Osteocyte (in vitro differentiated cells): ENCODE results near the gene CREB3L2. TPM values are rescaled to one million over a fixed set of nuclear protein-coding genes. Genes with fewer than 3 reads are reported as not detected.

Experiments used
- DNase-seq: peaks from one replicate; pipeline ENCODE4 v3.0.0; 2021; ENCODE audit warnings: mixed read lengths; ENCODE audit not compliant: unreplicated experiment; ENCODE audit errors: extremely low spot score
- H3K27ac Mint-ChIP-seq: one replicate; pipeline ENCODE4 v1.8.0; 2021; ENCODE audit warnings: mild to moderate bottlenecking, mixed read lengths; ENCODE audit not compliant: unreplicated experiment
- H3K27me3 Mint-ChIP-seq: one replicate; pipeline ENCODE4 v1.8.0; 2021; ENCODE audit warnings: mixed read lengths; ENCODE audit not compliant: unreplicated experiment
- H3K36me3 Mint-ChIP-seq: one replicate; pipeline ENCODE4 v1.8.0; 2021; ENCODE audit warnings: mixed read lengths; ENCODE audit not compliant: unreplicated experiment
- H3K4me1 Mint-ChIP-seq: one replicate; pipeline ENCODE4 v1.8.0; 2021; ENCODE audit warnings: mixed read lengths; ENCODE audit not compliant: unreplicated experiment
- H3K4me3 Mint-ChIP-seq: one replicate; pipeline ENCODE4 v1.8.0; 2021; ENCODE audit warnings: mild to moderate bottlenecking, moderate library complexity, mixed read lengths; ENCODE audit not compliant: unreplicated experiment
- H3K9me3 Mint-ChIP-seq: one replicate; pipeline ENCODE4 v1.8.0; 2021; ENCODE audit warnings: mixed read lengths; ENCODE audit not compliant: unreplicated experiment
- total RNA-seq: library from RNA; stranded (reverse); gene quantifications from 2 replicates; pipeline ENCODE4 v1.2.1, GENCODE V29; 2021
- TF ChIP-seq, protein P1 (sequence below): fragments of 200-600 bp; sonication (generic); IDR thresholded peaks from 2 replicates; pipeline ENCODE4 v1.5.0; 2021; ENCODE audit warnings: antibody characterized with exemption, mild to moderate bottlenecking, moderate library complexity

Gene CREB3L2
- total RNA-seq, 1 donor from 2014 or later, result 144 TPM

DNA sequence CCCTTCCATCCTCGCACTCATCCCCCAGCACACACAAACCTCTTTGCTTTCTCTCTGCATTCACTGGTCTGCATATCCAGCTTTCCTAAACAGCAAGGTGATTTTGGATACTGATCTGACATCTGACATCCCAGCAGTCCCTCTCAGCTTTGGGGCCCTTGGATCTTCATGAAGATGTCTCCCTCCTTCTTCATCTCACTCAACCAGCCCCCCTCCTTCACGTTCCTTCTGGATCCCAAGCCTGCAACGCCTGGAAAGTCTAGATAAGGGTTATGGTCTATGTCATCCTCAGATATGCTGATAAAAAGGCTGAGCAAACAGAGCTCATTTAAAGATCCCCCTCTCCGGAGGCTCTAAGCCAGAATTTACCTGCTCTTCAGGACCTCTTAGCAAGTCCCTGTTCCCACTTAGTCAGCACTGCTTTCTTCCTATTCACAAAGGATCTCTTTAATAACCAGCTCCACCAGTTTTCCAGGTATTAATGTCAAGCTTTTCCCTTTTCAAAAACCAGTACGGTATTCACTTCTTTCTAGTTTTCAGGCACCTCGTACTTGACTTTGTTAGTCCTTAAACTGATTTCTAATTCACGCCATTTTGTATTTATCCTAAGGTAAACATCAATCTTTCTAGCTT lies 38.9 kb downstream of the CREB3L2 start:
- peaks cover 4% of the 10 kb centered on the region for H3K9me3 Mint-ChIP-seq
- H3K27ac Mint-ChIP-seq, result peak overlapping the region; percentile 56
- H3K27me3 Mint-ChIP-seq, result no peaks in the 10 kb centered on the region
- H3K36me3 Mint-ChIP-seq, result peaks cover 21% of the 10 kb centered on the region
- no peak for DNase-seq
- no peak overlapping the region for H3K4me3 Mint-ChIP-seq
- TF ChIP-seq, protein P1, sequence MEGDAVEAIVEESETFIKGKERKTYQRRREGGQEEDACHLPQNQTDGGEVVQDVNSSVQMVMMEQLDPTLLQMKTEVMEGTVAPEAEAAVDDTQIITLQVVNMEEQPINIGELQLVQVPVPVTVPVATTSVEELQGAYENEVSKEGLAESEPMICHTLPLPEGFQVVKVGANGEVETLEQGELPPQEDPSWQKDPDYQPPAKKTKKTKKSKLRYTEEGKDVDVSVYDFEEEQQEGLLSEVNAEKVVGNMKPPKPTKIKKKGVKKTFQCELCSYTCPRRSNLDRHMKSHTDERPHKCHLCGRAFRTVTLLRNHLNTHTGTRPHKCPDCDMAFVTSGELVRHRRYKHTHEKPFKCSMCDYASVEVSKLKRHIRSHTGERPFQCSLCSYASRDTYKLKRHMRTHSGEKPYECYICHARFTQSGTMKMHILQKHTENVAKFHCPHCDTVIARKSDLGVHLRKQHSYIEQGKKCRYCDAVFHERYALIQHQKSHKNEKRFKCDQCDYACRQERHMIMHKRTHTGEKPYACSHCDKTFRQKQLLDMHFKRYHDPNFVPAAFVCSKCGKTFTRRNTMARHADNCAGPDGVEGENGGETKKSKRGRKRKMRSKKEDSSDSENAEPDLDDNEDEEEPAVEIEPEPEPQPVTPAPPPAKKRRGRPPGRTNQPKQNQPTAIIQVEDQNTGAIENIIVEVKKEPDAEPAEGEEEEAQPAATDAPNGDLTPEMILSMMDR, result no peak
- H3K4me1 Mint-ChIP-seq, result peaks cover 78% of the 10 kb centered on the region

DNA sequence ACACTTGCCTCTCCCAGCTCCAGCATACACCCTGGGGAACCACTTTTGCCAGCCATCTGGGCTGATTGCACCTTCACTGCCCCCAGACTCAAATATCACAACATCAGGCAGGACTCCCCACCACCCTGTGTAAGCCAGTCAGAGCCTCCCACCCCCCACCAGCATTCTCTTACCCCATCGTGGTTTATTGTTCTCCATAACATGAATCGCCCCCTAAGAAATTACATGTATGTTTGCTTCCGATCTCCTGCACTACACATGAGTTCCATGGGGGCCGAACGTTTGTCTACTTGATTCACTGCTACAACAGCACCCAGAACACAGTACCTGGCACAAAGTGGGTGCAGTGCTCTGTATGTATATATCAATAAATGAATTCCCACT lies 39.4 kb downstream of the CREB3L2 start:
- TF ChIP-seq, protein P1, result no peak
- H3K27ac Mint-ChIP-seq, result peak overlapping the region; percentile 56
- H3K9me3 Mint-ChIP-seq, result no peaks in the 10 kb centered on the region
- no peaks in the 10 kb centered on the region for H3K27me3 Mint-ChIP-seq
- H3K4me3 Mint-ChIP-seq, result no peak overlapping the region
- DNase-seq, result no peak
- peaks cover 20% of the 10 kb centered on the region for H3K36me3 Mint-ChIP-seq
- H3K4me1 Mint-ChIP-seq, result peaks cover 78% of the 10 kb centered on the region

DNA sequence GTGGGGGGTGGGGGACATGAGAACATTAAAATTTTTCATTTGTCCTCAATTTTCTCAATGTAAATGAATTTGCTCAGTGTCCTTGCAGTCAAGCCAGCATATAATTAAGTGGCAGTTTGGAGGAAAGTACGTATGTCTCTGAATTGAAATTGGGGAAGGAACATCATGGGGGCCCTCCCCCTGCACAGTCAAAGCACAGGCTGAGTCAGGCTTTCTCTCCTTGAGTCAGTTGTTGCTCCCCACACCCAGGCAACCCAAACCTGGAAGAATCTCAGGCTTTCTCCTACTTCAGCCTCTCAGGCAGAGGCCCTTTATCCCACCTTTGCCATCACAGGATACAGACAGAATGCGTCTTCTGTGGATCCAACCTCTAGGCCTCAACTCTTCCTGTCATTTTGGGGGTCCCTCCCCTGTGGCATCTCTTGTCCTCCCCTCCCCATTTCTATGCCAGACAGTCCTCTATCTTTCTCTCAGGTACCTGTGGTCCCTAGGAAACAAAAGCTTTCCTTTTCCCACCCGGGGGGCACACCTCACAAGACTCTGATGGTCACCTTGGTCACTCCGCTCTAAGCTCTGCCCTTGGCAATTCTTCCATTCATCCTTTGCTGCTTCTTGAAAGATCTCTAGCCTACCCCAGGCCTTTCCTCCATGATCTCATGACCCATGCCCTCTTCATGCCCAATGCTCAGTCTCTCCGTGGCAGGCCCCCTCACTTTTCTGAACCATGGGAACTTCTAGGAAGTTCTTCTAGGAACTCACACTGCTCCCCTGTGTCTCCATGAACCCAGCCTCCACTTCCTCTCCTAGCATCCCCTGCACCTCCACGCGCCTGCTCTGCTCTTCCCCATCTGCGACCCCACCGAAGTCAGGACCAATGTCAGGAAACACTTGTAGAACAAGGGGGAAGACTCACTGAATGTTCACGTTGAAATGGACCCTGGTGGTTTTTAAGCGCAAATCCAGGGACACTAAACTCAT lies 40.4 kb downstream of the CREB3L2 start:
- H3K36me3 Mint-ChIP-seq, result peaks cover 26% of the 10 kb centered on the region
- peak overlapping the region; percentile 71 for H3K27ac Mint-ChIP-seq
- no peaks in the 10 kb centered on the region for H3K27me3 Mint-ChIP-seq
- no peaks in the 10 kb centered on the region for H3K9me3 Mint-ChIP-seq
- no peak overlapping the region for H3K4me3 Mint-ChIP-seq
- peaks cover 75% of the 10 kb centered on the region for H3K4me1 Mint-ChIP-seq
- TF ChIP-seq, protein P1, result no peak
- DNase-seq, result no peak

DNA sequence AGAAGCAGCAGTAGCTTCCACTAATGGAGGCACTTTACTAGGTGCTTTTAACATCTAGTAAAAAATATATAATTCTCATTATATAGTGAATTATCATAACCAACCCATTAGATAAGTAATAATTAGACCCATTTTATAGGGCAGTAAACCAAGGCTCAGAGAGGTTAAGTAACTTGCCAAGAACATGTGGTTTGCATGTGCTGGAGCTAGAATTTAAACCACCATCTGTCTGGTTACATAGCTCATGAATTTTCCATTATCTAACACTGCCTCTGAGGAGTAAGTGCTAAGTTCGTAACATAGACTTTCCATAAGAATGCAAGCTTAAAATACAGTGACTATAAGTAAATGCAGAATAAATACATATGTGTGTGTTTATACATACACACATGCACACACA lies 41.9 kb downstream of the CREB3L2 start:
- no peak overlapping the region for H3K27ac Mint-ChIP-seq
- H3K4me1 Mint-ChIP-seq, result peaks cover 68% of the 10 kb centered on the region
- TF ChIP-seq, protein P1, result no peak
- no peaks in the 10 kb centered on the region for H3K27me3 Mint-ChIP-seq
- H3K4me3 Mint-ChIP-seq, result no peak overlapping the region
- H3K36me3 Mint-ChIP-seq, result peaks cover 29% of the 10 kb centered on the region
- H3K9me3 Mint-ChIP-seq, result no peaks in the 10 kb centered on the region
- no peak for DNase-seq
